Measurements from ENCODE around the gene FAM120A. TPM values are rescaled to one million over a fixed set of nuclear protein-coding genes. Genes with fewer than 3 reads are reported as not detected.

Gene FAM120A
- 100 to 1,000 TPM in 2 of 4 donors, 10 to 100 TPM in 2; 68.7 to 105 (median 90.2) TPM for total RNA-seq

DNA sequence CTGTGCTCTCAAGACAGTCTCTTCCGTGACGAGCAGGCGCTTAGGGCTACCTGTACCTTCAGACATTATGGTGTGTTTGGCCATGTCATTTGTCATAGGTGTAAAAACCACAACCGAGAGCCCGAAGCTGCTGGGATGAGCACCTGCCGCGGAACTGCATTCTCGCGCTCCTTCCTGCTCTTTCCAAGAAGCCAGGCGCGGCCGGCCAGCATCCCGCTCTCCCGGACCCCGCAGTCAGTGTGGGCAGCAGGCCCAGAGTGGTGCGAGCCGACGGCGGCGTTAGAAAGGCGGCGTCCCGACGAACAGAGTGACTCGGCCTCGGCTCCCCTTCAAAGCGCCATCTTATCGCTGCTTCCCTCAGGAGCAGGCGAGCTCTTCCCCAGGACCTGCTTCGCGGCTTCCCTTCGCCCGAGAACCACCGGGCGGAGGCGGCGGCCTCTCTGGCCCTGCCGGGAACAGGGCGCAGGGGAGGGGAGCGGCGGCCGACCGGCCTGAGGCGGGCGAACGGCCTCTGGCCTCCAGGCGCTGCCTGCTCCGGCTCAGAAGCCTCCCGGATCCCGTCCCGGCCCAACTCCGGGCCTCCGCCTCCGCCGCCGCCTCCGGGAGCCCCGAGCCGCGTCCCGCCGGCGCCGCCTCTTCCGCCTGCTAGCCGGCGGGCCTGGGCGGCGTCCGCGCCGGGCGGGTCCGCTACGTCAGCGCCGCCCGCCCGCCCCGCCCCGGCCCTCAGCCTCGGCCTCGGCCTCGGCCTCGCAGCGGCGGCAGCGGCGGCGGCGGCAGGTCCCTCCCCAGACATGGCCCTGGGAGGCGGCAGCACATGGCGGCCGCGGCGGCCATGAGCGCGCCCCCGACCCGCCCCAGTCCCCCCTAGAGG lies at the start of gene FAM120A:
FAM120A (plus strand) TSS at position 741 of the 871 bp plus-strand sequence. CDS start 231 bp downstream, outside the sequence.
- TF ChIP-seq, protein P1, sequence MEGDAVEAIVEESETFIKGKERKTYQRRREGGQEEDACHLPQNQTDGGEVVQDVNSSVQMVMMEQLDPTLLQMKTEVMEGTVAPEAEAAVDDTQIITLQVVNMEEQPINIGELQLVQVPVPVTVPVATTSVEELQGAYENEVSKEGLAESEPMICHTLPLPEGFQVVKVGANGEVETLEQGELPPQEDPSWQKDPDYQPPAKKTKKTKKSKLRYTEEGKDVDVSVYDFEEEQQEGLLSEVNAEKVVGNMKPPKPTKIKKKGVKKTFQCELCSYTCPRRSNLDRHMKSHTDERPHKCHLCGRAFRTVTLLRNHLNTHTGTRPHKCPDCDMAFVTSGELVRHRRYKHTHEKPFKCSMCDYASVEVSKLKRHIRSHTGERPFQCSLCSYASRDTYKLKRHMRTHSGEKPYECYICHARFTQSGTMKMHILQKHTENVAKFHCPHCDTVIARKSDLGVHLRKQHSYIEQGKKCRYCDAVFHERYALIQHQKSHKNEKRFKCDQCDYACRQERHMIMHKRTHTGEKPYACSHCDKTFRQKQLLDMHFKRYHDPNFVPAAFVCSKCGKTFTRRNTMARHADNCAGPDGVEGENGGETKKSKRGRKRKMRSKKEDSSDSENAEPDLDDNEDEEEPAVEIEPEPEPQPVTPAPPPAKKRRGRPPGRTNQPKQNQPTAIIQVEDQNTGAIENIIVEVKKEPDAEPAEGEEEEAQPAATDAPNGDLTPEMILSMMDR (IDR thresholded peaks at IDR 0.05; ENCODE audit: low read depth) = no peak

DNA sequence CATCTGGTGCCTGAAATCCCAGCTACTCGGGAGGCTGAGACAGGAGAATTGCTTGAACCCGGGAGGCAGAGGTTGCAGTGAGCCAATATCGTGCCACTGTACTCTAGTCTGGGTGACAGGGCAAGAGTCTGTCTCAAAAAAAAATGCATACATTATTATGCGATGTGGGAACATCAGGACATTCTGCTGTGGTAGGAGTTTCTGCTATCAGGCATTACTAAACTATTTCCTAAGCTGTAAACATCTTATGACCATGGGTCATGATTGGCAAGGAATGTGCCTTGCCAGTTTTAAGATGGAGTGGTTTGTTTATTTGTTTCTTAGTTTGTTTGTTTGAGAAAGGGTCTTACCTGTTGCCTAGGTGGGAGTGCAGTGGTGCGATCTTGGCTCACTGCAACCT lies 45.1 kb upstream of the FAM120A start:
- TF ChIP-seq, protein P1 (IDR thresholded peaks at IDR 0.05; ENCODE audit: low read depth) = no peak

DNA sequence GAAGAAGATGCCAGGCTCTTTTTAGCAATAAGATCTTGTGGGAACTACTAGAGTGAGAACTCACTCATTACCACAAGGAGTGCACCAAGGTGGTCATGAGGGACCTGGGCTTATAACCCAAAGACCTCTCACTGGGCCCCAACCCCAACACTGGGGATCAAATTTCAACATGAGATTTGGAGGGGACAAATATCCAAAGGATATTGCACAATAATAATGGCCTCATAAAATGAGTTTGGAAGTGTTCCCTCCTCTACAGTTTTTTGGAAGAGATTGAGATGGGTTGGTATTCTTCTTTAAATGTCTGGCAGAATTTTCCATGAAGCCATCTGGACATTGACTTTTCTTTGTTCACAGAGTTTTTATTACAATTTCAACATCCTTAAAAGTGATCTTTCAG lies 38.0 kb upstream of the FAM120A start:
- TF ChIP-seq, protein P1 (IDR thresholded peaks at IDR 0.05; ENCODE audit: low read depth) = no peak

DNA sequence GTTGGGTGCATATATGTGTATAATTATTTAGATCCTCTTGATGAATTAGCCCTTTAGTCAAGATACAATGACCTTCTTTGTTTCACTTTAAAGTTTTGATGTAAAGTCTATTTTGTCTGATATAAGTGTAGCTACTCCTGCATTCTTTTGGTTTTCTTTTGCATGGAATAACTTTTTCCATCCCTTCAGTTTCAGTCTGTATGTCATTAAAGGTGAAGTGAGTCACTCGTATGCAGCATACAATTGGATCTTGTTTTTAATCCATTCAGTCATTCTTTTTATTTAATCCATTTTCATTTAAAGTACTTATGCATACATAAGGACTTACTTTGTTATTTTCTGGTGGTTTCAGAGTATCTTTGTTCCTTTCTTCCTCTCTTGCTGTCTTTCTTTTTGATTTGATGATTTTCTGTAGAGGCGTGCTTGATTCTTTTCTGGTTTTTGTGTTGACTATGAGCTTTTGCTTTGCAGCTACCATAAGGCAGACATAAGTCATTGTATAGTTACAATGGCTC lies 36.3 kb upstream of the FAM120A start:
- TF ChIP-seq, protein P1 (IDR thresholded peaks at IDR 0.05; ENCODE audit: low read depth) = no peak

DNA sequence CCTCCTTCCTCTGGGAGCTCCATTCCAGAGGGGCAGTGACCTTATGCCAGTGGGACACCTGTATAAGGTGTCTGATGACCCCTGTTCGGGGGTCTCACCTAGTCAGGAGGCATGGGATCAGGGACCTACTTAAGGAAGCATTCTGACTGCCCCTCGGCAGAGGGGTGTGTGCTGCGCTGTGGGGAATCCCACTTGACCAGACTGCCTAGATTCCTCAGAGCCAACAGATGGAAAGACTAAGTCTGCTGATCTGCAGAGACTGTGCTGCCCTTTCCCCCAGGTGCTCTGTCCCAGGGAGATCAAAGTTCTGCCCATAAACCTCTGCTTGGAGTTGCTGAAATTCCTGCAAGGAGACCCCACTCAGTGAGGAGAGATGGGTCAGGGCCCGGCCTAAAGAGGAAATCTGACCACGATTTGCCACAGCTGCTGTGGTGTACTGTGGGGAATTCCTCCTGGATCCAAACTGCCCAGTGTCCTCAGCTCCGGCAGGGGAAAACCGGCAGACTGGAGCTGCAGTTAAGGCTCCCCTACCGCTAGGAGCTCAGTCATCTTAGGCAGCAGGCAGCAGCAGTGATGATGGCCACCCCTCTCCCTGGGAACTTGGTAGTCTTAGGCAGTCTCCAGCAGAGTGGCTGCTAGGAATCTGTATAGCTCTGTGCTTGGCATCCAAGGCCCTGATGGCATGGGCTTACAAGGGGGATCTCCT lies 34.8 kb upstream of the FAM120A start:
- TF ChIP-seq, protein P1 (IDR thresholded peaks at IDR 0.05; ENCODE audit: low read depth) = no peak

GRCh38 chr9:93417538-93417937 lies 33.9 kb upstream of the FAM120A start:
- TF ChIP-seq, protein P1 (IDR thresholded peaks at IDR 0.05; ENCODE audit: low read depth) = no peak

DNA sequence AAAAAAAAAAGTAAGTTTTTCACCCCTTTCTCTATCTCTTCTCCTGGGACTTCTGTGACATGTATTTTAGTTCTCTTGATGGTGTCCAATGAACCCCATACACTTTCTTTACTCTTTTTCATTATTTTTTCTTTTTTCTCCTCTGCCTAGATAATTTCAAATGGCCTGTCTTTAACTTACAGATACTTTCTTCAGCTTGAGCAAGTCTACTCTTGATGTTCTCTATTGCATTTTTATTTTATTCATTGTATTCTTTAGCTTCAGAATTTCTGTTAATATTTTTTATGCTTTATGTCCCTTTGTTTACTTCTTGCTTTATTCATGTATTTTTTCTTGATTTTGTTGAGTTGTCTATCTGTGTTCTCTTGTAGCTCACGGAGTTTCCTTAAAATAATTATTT lies 32.5 kb upstream of the FAM120A start:
- TF ChIP-seq, protein P1 (IDR thresholded peaks at IDR 0.05; ENCODE audit: low read depth) = no peak
